HAP-1 (cell line): ENCODE results near the gene DPH5.
"Not testable (repeated sequence)": the region's sequence is repeated elsewhere in the genome, so short reads cannot be mapped to it uniquely, and the experiment has no call there.

ENCODE experiments used
- DNase-seq, 2 experiments: peaks; one replicate each; pipeline ENCODE4 v3.0.0-alpha.2; 2016 to 2020; ENCODE audit warnings: low spot score in 2 of 2
- H3K27me3 ChIP-seq: fragments of 250-450 bp; sonication (Bioruptor Pico); 2 replicates; pipeline ENCODE4 v1.5.1; 2020; ENCODE audit warnings: low read depth, mild to moderate bottlenecking, moderate library complexity
- H3K36me3 ChIP-seq: fragments of 250-450 bp; sonication (Bioruptor Pico); replicated peaks from 2 replicates; pipeline ENCODE4 v1.5.1; 2020; ENCODE audit warnings: mild to moderate bottlenecking
- H3K4me1 ChIP-seq: fragments of 250-450 bp; sonication (Bioruptor Pico); 2 replicates; pipeline ENCODE4 v1.5.1; 2020; ENCODE audit warnings: mild to moderate bottlenecking
- H3K4me3 ChIP-seq: fragments of 250-450 bp; sonication (Bioruptor Pico); 2 replicates; pipeline ENCODE4 v1.5.1; 2020; ENCODE audit warnings: mild to moderate bottlenecking, moderate library complexity
- H3K9me3 ChIP-seq: fragments of 250-450 bp; sonication (Bioruptor Pico); 2 replicates; pipeline ENCODE4 v1.5.1; 2020; ENCODE audit warnings: mild to moderate bottlenecking, moderate library complexity
- in situ Hi-C: fragments of 300-500 bp; cut with MboI; formaldehyde crosslinking; loops from 3 replicates; pipeline ENCODE4 v1.14.3; 2020; ENCODE audit warnings: low sequenced_read_pairs, inconsistent platforms, mixed read lengths

Gene DPH5, protein sequence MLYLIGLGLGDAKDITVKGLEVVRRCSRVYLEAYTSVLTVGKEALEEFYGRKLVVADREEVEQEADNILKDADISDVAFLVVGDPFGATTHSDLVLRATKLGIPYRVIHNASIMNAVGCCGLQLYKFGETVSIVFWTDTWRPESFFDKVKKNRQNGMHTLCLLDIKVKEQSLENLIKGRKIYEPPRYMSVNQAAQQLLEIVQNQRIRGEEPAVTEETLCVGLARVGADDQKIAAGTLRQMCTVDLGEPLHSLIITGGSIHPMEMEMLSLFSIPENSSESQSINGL

DNA sequence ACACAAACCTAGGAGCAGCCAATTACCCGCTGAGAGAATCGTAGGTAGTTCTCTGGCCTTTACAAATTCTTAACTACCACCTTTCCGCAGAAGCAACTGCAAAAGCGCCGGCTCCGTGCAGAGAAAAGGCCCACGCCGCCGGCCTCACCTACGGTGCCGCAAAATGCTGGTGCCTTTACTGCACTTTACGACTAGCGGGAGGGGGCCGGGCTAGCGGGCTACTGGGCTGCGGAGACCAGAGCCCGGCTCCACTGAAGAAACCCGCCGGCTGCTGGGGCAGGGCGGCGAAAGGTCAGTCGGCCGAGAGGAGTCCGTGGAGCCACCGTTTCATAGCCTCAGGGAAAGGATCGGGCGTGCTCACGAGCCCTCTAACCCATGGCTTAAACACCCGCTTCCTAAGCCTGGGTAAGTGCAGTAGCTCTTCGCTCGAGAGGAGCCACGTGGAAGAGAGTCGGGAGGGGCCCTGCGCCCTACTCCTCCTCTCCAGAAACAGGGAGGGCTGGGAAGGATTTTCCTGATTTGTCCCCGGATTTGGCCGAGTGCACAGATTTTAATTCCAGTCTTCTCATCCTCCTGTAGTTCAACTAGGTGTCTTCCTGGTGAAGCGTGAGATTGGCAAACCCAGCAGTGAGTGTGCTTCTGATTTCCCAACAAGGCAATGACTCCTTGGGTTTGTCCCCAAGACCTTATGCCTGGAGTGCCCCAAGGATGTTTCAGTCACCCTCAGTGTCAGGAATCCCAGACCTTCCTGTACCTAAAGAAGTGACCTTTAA, at the start of gene DPH5:
Gene DPH5, minus strand, starts transcription at position 128 of the 773 bp plus-strand sequence. CDS start 341 bp downstream, outside the sequence.
- DNase-seq, result peak; percentile 84 to 95
- in situ Hi-C loops, result loop anchor here (10.0 kb wide), 1 partner anchor 209 kb away; the partner anchor contains the start of gene S1PR1
- peaks cover 21% of the 10 kb centered on the region for H3K36me3 ChIP-seq
- peak within 1 kb of the TSS; percentile 53 for H3K4me3 ChIP-seq
- H3K4me1 ChIP-seq, result peaks cover 19% of the 10 kb centered on the region
- no peaks in the 10 kb centered on the region for H3K9me3 ChIP-seq
- H3K27me3 ChIP-seq, result no peaks in the 10 kb centered on the region

DNA sequence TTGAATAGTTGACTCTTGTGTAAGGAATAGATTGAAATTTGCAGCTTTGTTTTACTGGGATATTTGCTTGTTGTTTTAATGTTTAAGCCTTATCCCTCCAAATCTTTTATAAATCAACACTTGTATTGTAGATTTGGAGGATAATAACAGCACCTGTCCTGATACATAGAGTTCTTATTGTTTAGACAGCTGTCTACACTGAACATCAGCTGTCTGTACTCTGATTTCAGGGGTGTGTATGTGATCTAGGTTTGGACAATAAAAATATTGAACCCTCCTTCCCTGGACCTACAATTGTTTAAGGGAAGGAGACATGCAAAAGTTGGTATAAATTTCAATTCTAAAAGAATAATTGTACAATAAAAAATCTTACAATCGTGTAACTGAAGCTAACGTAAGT, 48.3 kb upstream of the DPH5 start:
- Histone ChIP-seq H3K4me3 (no peak overlapping the region), H3K4me1 (peaks cover 13% of the 10 kb centered on the region; the same call in 1 of the 2 replicates), H3K27me3 (no peaks in the 10 kb centered on the region), H3K36me3 (no peaks in the 10 kb centered on the region), H3K9me3 (no peaks in the 10 kb centered on the region)
- in situ Hi-C loops, result no loop called here
- no peak for DNase-seq

DNA sequence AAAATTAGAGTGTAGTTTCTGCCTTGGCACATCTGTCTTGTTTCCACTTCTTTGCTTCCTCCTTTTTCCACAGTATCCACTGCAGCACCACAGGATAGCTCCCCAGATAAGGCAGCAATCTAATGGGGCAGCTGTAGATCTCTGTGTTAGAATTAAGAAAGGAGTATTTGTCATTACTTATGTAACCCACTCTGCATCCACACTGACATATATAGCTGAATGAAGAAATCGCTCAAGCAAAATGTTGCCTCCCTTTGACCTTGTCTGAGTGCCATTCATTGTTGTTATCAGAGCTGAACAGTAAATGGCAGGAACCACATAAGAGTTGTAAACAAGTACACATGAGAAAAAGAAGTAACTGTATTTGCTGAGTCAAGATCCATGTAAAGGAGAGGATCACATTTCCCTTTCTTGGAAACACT, 45.9 kb upstream of the DPH5 start:
- in situ Hi-C loops, result no loop called here
- DNase-seq, result no peak
- H3K4me3 ChIP-seq, result no peak overlapping the region
- H3K9me3 ChIP-seq, result no peaks in the 10 kb centered on the region
- no peaks in the 10 kb centered on the region for H3K36me3 ChIP-seq
- H3K27me3 ChIP-seq, result no peaks in the 10 kb centered on the region
- peaks cover 13% of the 10 kb centered on the region; the same call in 1 of the 2 replicates for H3K4me1 ChIP-seq

DNA sequence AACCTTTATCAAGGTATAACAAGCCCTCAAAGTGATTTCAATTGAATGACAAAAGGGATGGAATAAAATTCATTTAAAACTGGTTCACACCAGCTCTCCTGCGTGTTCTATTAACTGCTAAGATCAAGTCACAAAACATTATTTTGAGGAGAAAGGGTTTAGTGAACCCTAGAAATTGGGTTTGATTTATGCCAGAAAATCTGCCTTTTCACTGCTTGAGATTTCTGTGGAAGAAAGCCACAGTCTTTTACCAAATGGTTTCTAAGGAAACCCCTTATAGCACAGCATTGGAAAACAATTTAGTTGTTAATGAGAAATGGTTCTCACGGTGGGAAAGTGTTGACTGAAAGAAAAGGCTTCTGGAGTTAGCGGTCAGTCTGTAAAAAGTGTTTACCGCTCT, 43.6 kb upstream of the DPH5 start:
- no peaks in the 10 kb centered on the region for H3K9me3 ChIP-seq
- no peaks in the 10 kb centered on the region for H3K36me3 ChIP-seq
- no peak overlapping the region for H3K4me3 ChIP-seq
- H3K4me1 ChIP-seq, result peaks cover 8% of the 10 kb centered on the region; the same call in 1 of the 2 replicates
- in situ Hi-C loops, result no loop called here
- no peaks in the 10 kb centered on the region for H3K27me3 ChIP-seq
- DNase-seq, result no peak

DNA sequence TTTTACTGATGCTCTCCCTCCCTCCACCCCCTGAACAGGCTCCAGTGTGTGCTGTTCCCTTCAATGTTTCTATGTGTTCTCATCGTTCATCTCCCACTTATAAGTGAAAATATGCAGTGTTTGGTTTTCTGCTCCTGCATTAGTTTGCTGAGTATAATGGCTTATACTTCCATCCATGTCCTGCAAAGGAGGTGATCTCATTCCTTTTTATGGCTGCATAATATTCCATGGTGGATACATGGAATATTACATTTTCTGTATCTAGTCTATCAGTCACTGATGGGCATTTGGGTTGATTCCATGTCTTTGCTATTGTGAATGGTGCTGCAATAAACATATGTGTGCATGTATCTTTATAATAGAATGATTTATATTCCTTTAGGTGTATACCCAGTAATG, 41.4 kb upstream of the DPH5 start:
- H3K27me3 ChIP-seq, H3K4me1 ChIP-seq, in situ Hi-C loops, H3K36me3 ChIP-seq, DNase-seq, H3K9me3 ChIP-seq, H3K4me3 ChIP-seq: not testable (repeated sequence)

DNA sequence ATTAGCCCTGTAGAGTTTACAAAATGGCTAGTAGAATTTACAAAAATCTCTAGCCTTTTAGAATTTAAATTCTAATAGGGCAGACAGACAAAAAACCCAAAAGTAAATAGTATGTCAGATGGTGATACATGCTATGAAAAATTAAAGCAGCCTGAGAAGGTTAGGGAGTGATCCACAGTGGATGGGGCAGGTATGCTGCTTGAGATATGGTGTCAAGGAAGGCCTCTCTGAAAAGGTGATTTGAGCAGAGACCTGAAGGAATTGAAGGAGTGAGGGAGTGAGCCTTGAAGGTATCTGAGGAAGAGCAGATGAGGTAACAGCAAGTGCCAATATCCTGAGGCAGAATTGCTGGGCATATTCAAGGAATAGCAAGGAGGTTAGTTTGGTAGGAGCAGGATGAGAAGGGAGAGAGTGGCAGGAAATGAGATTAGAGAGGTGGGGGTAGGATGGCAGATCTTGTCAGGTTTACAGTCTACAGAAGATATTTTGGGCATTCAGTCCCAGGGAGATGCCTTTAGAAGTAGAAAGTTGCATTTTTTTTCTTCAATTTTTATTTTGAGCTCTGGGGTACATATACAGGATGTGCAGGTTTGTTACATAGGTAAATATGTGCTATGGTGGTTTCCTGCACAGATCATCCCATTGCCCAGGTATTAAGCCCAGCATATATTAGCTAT, 40.8 kb upstream of the DPH5 start:
- Histone ChIP-seq H3K4me3 (no peak overlapping the region), H3K4me1 (peaks cover 4% of the 10 kb centered on the region; the same call in 1 of the 2 replicates), H3K9me3 (no peaks in the 10 kb centered on the region), H3K36me3 (no peaks in the 10 kb centered on the region), H3K27me3 (no peaks in the 10 kb centered on the region)
- in situ Hi-C loops, result no loop called here
- DNase-seq, result no peak

DNA sequence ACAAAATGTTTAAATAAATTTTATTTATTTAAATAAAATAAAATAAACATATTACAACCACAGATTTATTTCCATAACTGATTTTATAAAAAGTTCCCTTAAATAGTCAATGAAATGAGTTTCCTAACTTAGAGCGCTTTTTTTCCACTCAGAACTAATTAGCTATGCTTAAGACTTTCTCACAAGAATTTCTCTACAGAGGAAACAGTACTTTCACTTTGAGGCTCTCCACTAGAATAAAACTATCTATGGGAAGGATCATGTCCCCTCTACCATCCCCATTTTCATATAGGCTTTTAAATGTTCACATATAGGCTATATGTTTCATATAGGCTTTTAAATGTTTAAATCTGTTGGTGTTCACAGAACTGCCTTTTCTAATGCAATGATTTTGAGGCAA, 40.0 kb upstream of the DPH5 start:
- no peaks in the 10 kb centered on the region for H3K27me3 ChIP-seq
- H3K36me3 ChIP-seq, result no peaks in the 10 kb centered on the region
- DNase-seq, result no peak
- no peaks in the 10 kb centered on the region for H3K9me3 ChIP-seq
- no peak overlapping the region for H3K4me3 ChIP-seq
- in situ Hi-C loops, result no loop called here
- peaks cover 4% of the 10 kb centered on the region; the same call in 1 of the 2 replicates for H3K4me1 ChIP-seq

DNA sequence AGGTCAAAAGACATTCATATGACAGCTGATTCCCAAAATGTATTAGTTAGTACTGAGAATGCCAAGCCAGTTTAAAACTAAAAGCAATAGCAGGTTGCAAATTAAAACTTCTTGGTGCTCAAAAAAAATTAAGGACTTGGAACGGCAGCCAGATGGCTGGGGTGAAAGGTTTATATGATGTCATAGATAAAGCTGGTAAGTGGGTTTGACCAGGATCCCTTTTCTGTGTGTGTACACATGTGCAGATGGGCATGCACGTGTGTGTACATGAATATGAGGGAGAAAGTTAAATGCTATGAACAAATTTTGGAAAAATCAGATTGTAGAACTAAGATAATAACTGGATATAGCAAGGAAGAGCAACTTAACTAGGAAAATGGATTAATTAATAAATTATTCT, 39.1 kb upstream of the DPH5 start:
- DNase-seq, result no peak
- no peak overlapping the region for H3K4me3 ChIP-seq
- in situ Hi-C loops, result no loop called here
- H3K4me1 ChIP-seq, result peaks cover 4% of the 10 kb centered on the region; the same call in 1 of the 2 replicates
- H3K27me3 ChIP-seq, result no peaks in the 10 kb centered on the region
- no peaks in the 10 kb centered on the region for H3K36me3 ChIP-seq
- H3K9me3 ChIP-seq, result no peaks in the 10 kb centered on the region

DNA sequence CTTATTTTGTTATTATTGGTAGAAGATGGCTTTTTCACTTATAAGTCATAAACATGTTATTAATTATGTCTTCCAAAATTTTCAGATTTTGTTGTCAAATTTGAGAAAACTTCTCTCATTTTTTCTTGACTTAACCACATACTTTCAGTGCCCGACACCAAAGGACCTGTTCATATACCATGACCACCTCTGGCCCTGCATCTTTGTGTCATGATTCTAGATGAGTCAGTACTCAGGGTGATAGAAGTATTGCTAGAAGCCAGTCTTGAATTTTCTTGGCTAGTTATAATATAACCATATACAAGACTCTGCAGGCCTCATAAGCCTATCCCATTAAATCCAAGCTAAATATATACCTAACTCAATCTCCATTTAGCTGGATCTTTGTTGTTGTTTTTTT, 35.4 kb upstream of the DPH5 start:
- in situ Hi-C loops, result no loop called here
- Histone ChIP-seq H3K4me1 (no peaks in the 10 kb centered on the region), H3K27me3 (no peaks in the 10 kb centered on the region)

DNA sequence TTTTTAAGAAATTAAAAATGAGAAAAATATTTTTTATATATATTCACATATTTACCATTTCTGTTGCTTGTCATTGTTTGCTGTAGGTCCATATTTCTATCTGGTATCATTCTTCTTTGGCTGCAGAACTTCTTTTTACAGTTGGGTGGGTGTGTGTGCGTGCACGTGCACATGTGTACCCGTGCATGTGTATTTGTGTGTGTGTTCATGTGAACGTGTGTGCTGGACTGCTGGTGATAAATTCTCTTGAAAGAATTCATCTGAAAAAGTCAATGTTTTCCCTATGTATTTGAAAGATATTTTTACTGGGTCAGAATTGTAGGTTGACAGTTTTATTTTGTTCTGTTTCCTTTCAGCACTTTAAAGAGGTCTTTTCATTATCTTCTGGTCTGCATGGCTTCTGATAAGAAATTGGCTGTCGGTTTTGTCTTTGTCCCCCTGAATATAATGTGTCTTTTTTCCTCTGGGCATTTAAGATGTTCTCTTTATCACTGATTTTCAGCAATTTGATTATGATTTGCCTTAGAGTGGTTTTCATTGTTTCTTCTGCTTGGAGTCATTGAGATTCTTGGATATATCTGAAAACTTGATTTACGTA, 34.5 kb upstream of the DPH5 start:
- H3K36me3 ChIP-seq, result no peaks in the 10 kb centered on the region
- H3K9me3 ChIP-seq, result no peaks in the 10 kb centered on the region
- H3K4me3 ChIP-seq, result no peak overlapping the region
- H3K4me1 ChIP-seq, result no peaks in the 10 kb centered on the region
- no peaks in the 10 kb centered on the region for H3K27me3 ChIP-seq
- no peak for DNase-seq
- in situ Hi-C loops, result no loop called here

More for the DNA sequence above, 35.4 kb upstream of the DPH5 start:
- no peaks in the 10 kb centered on the region for H3K36me3 ChIP-seq
- no peak overlapping the region for H3K4me3 ChIP-seq
- no peaks in the 10 kb centered on the region for H3K9me3 ChIP-seq
- DNase-seq, result no peak

DNA sequence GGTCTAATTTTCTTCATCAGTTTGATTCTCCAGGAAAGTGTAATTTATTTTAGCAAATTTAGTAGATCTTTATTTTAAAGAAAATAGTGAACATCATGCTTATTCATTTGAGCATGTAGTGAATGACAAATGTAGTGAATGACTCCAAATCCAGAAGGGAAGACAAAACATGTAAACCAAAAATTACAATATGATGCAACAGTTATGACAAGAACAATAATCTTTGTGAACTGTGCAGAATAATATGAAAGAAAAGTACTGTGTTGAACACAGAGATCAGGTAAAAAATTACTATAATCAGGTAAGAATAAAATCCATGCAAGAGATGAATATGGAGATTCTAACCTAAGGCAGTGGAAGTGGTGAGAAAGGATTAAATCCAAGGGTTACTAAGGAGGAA, 30.0 kb upstream of the DPH5 start:
- H3K36me3 ChIP-seq, result no peaks in the 10 kb centered on the region
- H3K9me3 ChIP-seq, result no peaks in the 10 kb centered on the region
- DNase-seq, result no peak
- H3K4me3 ChIP-seq, result no peak overlapping the region
- H3K27me3 ChIP-seq, result no peaks in the 10 kb centered on the region
- in situ Hi-C loops, result no loop called here
- no peaks in the 10 kb centered on the region for H3K4me1 ChIP-seq

DNA sequence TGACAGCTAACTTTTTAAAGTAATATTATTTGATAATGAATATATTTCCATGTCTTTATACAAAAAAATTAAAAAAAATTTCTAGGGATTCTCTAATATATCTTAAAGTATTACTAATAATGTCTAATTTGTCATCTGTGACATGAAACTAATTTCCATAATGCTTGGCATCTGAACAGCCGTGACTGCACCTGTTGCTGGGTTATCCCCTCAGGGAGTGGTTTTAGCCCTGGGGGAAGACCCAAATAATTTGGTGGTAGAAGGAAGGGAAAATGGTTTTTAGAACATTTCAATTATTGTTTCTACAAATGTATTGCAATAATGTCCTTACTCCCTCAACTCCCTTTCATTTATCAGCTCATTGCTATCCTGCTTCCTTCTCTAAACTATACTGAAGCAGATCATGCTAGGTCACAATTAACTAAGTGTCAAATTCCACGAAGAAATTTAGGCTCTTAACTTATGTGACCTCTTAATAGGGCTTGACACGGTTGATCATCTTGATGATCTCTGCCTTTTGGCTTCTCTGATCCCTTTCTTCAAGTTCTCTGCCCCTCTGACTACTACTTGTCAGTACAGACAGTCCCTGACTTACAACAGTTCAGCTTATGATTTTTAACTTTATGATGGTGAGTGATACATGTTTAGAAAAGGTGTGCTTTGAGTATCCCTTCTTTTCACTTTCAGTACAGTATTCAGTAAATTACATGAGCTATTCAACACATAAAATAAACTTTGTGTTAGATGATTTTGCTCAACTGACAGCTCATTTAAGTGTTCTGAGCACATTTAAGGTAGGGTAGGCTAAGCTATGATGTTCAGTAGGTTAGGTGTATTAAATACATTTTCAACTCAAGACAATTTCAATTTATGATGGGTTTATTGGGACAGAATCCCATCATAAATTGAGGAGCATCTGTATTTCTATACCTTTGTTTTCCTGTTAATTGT, 26.4 kb upstream of the DPH5 start:
- Histone ChIP-seq H3K4me3 (no peak overlapping the region), H3K4me1 (no peaks in the 10 kb centered on the region), H3K9me3 (no peaks in the 10 kb centered on the region), H3K27me3 (no peaks in the 10 kb centered on the region), H3K36me3 (no peaks in the 10 kb centered on the region)
- no peak for DNase-seq
- in situ Hi-C loops, result no loop called here

DNA sequence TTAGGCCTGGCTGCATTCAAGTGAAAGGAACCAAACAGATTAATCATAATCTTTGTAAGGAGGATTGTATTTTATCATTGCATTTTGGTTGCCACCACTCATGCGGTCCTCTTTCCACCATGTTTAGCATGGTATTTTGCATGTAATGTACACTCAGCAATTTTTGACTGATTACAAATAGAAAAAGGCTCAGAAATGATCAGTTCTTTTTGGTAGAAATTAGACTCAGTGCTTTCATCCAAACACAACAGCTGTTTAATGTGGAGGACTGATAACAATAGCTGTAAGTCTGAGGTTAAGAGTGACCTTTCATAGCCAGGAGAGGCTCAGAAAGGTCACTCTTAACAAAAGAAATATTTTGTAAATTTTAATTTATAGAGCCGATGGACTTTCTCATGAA, 25.3 kb upstream of the DPH5 start:
- Histone ChIP-seq H3K4me1 (no peaks in the 10 kb centered on the region), H3K4me3 (no peak overlapping the region), H3K36me3 (no peaks in the 10 kb centered on the region), H3K9me3 (no peaks in the 10 kb centered on the region), H3K27me3 (no peaks in the 10 kb centered on the region)
- in situ Hi-C loops, result no loop called here
- no peak for DNase-seq
